Loucy (cell line): ENCODE data around the gene ANXA4.

Experiments
- H2AFZ ChIP-seq: fragments of 200-600 bp; sonication (generic); 2 replicates; pipeline ENCODE4 v1.6.0; 2016; ENCODE audit warnings: antibody characterized with exemption, mild to moderate bottlenecking, low read length, moderate library complexity
- H3F3A ChIP-seq: fragments of 200-600 bp; 2 replicates; pipeline ENCODE4 v1.6.0; 2016; ENCODE audit warnings: antibody characterized with exemption, low read depth, mild to moderate bottlenecking
- H3K27me3 ChIP-seq: fragments of 200-600 bp; sonication (generic); 2 replicates; pipeline ENCODE4 v1.6.1; 2014; ENCODE audit warnings: low read length, mild to moderate bottlenecking; ENCODE audit not compliant: insufficient read depth, poor library complexity, severe bottlenecking
- H3K36me3 ChIP-seq: fragments of 200-600 bp; sonication (generic); 2 replicates; pipeline ENCODE4 v1.6.1; 2016; ENCODE audit warnings: low read length; ENCODE audit not compliant: insufficient read depth
- H3K4me1 ChIP-seq: fragments of 200-600 bp; sonication (generic); 2 replicates; pipeline ENCODE4 v1.5.1; 2014; ENCODE audit warnings: low read length, mild to moderate bottlenecking; ENCODE audit not compliant: insufficient read depth, poor library complexity, severe bottlenecking
- H3K4me2 ChIP-seq: fragments of 200-600 bp; sonication (generic); 2 replicates; pipeline ENCODE4 v1.6.0; 2014; ENCODE audit warnings: antibody characterized with exemption, low read length, low read depth, mild to moderate bottlenecking; ENCODE audit not compliant: poor library complexity, severe bottlenecking
- H3K4me3 ChIP-seq: fragments of 200-600 bp; sonication (generic); 2 replicates; pipeline ENCODE4 v1.5.1; 2014; ENCODE audit warnings: low read length, mild to moderate bottlenecking, mixed read lengths; ENCODE audit not compliant: poor library complexity, severe bottlenecking
- H3K79me2 ChIP-seq: fragments of 200-600 bp; sonication (generic); 2 replicates; pipeline ENCODE4 v1.6.1; 2014; ENCODE audit warnings: low read length; ENCODE audit not compliant: insufficient read depth
- H3K9ac ChIP-seq: fragments of 200-600 bp; sonication (generic); 2 replicates; pipeline ENCODE4 v1.6.0; 2014; ENCODE audit warnings: mild to moderate bottlenecking, low read depth, low read length, moderate library complexity; ENCODE audit not compliant: poor library complexity, severe bottlenecking
- H3K9me2 ChIP-seq: fragments of 200-600 bp; sonication (generic); replicated peaks from 2 replicates; pipeline ENCODE4 v1.6.1; 2016; ENCODE audit warnings: low read depth, low read length, mixed read lengths
- H3K9me3 ChIP-seq: fragments of 200-600 bp; sonication (generic); 2 replicates; pipeline ENCODE4 v1.6.1; 2014; ENCODE audit warnings: mild to moderate bottlenecking, antibody characterized with exemption, low read length, low read depth; ENCODE audit not compliant: insufficient read depth
- H4K20me1 ChIP-seq: fragments of 200-600 bp; sonication (generic); 2 replicates; pipeline ENCODE4 v1.6.0; 2014; ENCODE audit warnings: antibody characterized with exemption, low read length, mild to moderate bottlenecking; ENCODE audit not compliant: insufficient read depth, poor library complexity, severe bottlenecking
- EZH2phosphoT487 ChIP-seq: fragments of 200-600 bp; IDR thresholded peaks from 2 replicates; pipeline ENCODE4 v1.6.1; 2018; ENCODE audit warnings: antibody characterized with exemption, mild to moderate bottlenecking, moderate library complexity, borderline replicate concordance
- TF ChIP-seq, protein P1 (sequence below): fragments of 200-600 bp; sonication (generic); conservative IDR thresholded peaks from 2 replicates; pipeline ENCODE4 v1.5.1; 2014; ENCODE audit warnings: mild to moderate bottlenecking, antibody characterized with exemption, low read length

The ANXA4 gene

DNA sequence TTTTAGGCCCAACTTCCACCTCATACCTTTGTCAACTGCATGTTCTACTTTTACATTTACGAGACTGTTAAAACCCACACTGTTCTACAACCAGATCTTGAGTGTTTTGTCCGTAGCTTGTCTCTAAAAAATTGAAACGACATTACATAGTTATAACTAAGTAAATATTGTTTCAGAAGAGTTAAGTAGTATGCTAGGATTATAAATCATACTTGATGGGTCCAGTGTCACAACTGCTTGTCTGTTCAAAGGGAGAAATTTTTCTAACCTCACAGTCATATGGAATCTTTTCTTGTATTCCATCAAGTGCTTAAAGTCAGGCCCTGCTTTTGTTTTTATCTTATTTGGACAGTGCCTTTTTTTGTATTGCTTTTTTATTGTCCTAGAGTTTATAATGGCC lies 91.8 kb downstream of the ANXA4 start:
- Histone ChIP-seq H3K9me3 (no peaks in the 10 kb centered on the region), H3K27me3 (no peaks in the 10 kb centered on the region), H4K20me1 (peaks cover 75% of the 10 kb centered on the region), H3K79me2 (peaks cover 87% of the 10 kb centered on the region), H3K9ac (peak overlapping the region; percentile 57), H3K4me1 (peaks cover 68% of the 10 kb centered on the region), H2AFZ (no peak overlapping the region), H3K4me2 (peak overlapping the region; percentile 81), H3K36me3 (peaks cover 8% of the 10 kb centered on the region; the same call in 1 of the 2 replicates), H3K9me2 (no peaks in the 10 kb centered on the region), H3K4me3 (peak overlapping the region; percentile 76), H3F3A (no peaks in the 10 kb centered on the region; the same call in 1 of the 2 replicates)
- TF ChIP-seq, protein P1, sequence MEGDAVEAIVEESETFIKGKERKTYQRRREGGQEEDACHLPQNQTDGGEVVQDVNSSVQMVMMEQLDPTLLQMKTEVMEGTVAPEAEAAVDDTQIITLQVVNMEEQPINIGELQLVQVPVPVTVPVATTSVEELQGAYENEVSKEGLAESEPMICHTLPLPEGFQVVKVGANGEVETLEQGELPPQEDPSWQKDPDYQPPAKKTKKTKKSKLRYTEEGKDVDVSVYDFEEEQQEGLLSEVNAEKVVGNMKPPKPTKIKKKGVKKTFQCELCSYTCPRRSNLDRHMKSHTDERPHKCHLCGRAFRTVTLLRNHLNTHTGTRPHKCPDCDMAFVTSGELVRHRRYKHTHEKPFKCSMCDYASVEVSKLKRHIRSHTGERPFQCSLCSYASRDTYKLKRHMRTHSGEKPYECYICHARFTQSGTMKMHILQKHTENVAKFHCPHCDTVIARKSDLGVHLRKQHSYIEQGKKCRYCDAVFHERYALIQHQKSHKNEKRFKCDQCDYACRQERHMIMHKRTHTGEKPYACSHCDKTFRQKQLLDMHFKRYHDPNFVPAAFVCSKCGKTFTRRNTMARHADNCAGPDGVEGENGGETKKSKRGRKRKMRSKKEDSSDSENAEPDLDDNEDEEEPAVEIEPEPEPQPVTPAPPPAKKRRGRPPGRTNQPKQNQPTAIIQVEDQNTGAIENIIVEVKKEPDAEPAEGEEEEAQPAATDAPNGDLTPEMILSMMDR, result no peak
- TF ChIP-seq EZH2phosphoT487, result no peak

DNA sequence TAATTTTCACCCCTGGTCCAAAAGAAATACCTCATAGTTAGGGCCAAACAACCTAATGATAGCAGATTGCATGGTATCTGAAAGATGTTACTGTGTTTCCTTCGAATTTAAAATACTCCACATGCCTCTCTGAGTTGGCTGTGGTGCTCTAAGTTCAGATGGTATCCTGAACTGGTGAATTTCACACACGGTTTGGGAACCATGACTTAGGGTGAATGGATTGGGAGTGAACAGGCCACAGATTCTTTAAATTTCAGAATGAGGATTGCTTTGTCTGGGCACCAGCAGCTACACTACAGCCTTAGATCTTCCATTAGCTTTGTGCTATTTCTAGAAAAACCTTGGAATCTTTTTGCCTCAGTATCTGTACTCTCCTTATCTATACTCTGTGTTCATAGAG lies 93.7 kb downstream of the ANXA4 start:
- peak overlapping the region; percentile 81 for H3K4me2 ChIP-seq
- no peaks in the 10 kb centered on the region for H3K27me3 ChIP-seq
- H3F3A ChIP-seq, result no peaks in the 10 kb centered on the region; the same call in 1 of the 2 replicates
- H4K20me1 ChIP-seq, result peaks cover 75% of the 10 kb centered on the region
- H3K9ac ChIP-seq, result peak overlapping the region; percentile 57
- peaks cover 75% of the 10 kb centered on the region for H3K79me2 ChIP-seq
- no peak overlapping the region for H2AFZ ChIP-seq
- no peaks in the 10 kb centered on the region for H3K9me3 ChIP-seq
- TF ChIP-seq EZH2phosphoT487, result no peak
- TF ChIP-seq, protein P1, result no peak
- peaks cover 61% of the 10 kb centered on the region for H3K4me1 ChIP-seq
- no peaks in the 10 kb centered on the region for H3K9me2 ChIP-seq
- peaks cover 19% of the 10 kb centered on the region; the same call in 1 of the 2 replicates for H3K36me3 ChIP-seq
- H3K4me3 ChIP-seq, result peak overlapping the region; percentile 76

DNA sequence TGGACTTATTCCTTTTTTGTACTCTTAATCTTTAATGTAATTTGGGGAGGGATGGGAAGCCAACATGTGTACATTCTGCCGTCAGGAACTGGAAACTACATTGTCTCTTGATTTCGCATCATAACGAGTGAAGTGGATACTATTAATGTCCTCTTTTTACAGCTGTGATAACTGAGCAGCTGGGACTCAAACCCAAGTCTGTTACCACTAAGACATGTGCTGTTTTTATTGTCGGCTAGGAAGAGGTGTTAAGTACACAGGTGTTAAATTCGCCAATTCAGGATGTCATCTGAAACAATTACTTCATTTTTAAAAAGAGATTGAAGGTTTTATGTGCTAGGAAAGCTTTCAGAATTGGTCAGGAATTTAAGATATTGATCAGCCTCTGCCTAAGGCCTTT lies 94.4 kb downstream of the ANXA4 start:
- Histone ChIP-seq H3K4me2 (peak overlapping the region; percentile 81), H2AFZ (no peak overlapping the region), H3K4me1 (peaks cover 54% of the 10 kb centered on the region), H3K9ac (peak overlapping the region; percentile 57), H3K36me3 (peaks cover 24% of the 10 kb centered on the region), H3K79me2 (peaks cover 69% of the 10 kb centered on the region), H3F3A (no peaks in the 10 kb centered on the region; the same call in 1 of the 2 replicates), H3K9me2 (no peaks in the 10 kb centered on the region), H4K20me1 (peaks cover 69% of the 10 kb centered on the region), H3K9me3 (no peaks in the 10 kb centered on the region), H3K4me3 (peak overlapping the region; percentile 76), H3K27me3 (no peaks in the 10 kb centered on the region)
- TF ChIP-seq, protein P1, result no peak
- TF ChIP-seq EZH2phosphoT487, result no peak
